HG03135 (cell line): ENCODE measurements around the gene KCNQ1OT1.

Experiments
- ATAC-seq: cut with Tn5 transposase; IDR thresholded peaks from one replicate; pipeline ENCODE4 v1.9.1; 2021; ENCODE audit warnings: mild to moderate bottlenecking, moderate library complexity; ENCODE audit not compliant: unreplicated experiment

The KCNQ1OT1 gene

DNA sequence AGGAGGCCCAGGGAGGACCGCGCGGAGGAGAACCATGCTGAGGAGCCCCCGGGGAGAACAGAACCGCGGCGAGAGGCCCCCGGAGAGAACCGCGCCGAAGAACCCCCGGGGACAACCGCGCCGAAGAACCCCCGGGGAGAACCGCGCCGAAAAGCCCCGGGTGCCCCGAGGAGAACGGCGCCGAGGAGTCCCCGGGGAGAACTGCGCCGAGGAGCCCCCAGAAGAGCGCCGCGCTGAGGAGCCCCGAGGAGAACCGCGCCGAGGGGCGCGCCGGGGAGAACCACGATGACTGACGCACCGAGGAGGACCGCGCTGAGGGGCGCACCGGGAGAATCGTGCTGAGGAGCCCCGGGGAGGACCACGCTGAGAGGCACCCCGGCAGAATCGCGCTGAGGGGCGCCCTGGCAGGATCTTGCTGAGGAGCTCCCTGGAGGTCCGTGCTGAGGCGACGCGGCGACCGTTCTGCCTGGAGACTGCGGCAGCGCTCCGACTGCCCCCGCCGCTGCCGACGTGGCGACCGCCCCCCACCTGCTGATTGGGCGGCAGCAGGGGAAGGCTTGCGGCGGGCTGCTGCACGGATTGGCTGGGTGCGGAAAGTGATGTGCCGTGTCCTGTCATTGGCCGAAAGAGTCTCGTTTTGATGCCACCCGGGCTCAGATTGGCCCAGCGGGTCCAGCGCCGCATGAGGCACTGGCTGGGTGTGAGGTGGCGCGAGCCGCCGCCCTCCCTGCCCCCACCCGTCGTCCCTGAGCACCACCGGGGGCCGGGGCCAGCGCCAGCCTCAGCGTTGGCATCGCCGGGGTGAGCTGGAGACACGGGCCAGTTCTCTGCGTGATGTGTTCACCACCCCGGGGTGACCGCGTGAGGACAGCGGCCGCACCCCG is at the start of gene KCNQ1OT1:
KCNQ1OT1 (minus strand) TSS at position 464 of the 884 bp plus-strand sequence.
- ATAC-seq, result peak; percentile 88

DNA sequence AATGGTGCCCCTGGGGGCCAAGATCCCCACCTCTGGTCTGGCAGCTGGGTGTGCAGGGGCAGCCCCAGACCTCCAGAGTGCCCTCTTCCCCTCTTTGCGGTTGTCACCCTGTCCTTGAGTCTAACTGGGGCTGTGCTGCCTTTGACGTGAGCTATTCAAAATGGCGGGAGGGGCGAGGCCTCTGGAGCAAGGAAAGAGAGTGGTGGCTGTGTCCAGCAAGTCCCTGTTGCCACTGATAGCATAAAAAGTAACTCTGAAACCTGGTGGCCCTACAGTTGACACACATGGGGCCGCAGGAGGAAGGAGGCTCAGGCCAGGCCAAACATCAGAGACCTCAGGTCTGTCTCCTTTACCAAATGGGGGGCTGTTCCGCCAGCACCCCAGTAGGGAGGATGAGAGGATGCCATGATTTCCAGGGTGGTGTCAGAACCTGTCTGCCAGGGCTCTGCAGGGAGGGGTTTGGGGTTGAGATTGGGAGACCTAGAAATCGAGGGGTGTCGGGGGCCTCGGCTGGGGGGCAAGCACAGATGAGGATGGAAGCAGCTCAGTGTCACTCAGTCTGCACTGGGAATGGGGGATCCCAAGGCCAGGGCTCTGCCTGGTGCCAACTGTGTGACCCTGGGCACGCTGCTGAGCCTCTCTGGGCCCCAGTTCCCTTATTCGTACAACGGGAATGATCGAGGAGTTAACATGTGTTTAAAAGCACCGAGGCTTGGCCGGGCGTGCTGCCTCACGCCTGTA is 49.2 kb upstream of the KCNQ1OT1 start:
- ATAC-seq, result no peak

DNA sequence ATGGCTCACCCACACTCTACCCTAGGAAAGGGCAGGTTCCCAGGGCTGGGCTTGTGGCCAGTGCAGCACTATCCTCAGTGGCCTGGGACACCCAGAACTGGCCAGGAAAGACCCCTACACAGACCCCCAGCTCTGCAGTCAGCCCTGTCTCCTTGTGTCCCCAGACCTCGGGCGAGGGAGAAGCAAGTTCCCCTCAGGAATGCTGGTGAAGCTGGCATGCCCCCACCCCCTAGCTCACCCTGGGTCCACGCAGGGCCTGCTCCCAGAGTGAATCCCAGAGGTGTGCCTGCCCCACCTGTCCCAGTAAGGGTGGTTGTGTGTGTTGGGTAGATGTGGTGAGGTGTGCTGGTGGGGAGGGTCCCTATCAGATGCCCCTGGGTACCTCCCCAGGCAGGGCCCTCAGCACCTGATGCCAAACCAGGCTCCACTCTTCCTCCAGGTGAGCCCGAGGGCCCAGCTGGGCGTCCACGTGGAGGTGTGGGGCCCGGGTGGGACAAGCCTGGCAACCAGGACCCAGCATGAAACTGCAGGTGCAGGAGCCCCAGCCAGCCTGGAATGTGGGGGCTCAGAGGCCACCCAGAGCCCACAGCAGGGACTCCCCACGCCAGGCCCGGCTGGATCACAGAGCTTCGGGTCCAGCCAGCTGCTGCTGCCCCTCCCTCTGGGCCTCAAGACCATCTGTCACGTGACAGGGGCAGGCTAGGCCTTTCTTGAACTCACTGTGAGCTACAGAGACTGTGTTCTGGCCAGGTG is 48.4 kb upstream of the KCNQ1OT1 start:
- ATAC-seq, result no peak

DNA sequence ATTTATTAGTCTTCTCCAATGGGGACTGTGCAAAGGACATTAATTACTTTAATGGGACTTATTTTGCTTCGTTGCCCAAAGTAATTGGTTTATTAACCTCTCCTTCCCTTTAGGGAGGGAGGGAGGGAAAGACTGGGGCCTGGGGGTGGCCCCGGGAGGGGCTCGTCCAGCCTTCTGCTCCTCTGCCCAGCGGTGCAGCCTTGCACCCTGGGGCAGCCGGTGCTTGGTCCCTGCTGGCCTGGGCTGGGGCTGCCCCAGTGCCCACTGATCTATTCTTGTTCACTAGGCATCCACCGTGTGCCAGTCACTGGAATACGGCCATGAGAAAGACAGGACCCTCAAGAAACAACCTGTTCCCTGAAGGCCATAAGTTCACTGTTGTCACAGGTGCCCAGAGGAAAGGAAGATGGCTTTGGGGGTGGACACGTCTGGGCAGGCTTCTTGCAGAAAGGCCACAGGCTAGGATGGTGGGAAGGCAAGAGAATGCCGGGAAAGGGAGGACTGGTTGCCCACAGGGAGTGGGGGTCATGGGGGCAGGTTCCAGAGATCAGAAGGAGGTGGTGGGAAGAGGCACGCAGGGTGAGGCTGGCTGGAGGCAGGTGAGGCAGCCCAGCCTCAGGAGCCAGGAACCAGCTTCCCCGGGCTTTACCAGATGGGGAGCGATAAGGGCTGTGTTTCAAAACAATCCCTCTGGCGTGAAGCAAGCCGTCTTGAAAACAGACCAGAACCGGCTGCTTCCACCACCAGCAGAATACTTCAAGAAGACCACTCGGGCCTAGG is 47.6 kb upstream of the KCNQ1OT1 start:
- no peak for ATAC-seq

DNA sequence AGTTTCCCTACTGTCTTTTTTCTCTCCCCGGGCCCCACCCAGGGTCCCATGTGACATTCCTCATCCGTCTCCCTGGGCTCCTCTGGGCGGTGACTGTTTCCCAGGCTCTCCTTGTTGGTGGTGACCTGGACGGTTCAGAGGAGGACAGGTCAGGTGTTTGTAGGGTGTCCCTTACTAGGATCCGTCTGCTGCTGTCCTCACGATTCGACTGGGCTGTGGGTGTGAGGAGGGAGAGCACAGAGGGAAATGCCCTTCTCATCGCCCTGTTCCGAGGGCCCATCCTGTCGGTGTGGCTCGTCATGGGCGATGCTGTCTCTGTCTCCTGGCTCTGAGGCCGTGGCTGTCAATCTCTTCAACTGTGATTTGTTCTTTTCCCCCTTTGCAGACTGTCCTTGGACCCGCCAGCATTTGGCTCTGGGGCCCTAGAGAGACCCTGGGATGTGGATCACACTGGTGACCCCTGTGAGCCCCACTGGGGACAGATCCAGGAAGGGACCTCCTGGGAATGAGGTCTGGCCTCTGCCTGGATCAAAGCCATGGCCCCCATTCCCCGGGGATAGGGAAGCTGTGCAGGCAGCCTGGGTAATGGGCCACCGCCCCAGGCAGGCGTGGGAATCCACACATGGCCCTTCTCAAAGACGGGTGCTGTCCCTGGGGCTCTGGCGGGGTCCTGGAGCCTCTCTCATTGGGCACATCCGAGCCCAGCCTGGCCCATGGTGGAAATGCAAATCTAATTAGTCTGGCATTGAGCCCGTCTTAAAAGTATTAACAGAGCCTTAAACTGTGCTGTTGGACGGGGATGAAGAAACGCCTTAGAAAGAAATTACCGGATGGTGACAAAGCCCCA is 46.8 kb upstream of the KCNQ1OT1 start:
- no peak for ATAC-seq

DNA sequence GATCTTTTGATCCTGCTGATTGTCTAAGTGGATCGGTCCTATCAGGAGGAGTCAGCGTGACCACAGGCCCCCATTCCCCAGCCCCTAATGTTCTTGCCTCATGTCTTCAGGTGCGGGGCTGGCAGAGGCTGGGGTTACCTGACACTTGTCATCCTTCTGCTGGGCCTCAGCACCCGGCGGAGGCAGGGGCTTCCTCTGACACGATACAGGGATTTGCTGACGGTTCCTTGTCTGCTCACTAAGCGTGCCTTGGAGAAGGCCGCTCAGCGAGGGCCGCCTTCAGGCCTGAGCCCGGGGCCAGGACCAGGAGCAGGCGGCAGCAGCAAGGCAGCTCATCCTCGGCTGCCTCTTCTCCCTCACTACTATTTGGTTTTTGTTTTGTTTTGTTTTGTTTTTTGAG is 45.7 kb upstream of the KCNQ1OT1 start:
- ATAC-seq, result no peak

- no peak for ATAC-seq
Measured at GRCh38 chr11:2744166-2744565, 44.4 kb upstream of the KCNQ1OT1 start.

DNA sequence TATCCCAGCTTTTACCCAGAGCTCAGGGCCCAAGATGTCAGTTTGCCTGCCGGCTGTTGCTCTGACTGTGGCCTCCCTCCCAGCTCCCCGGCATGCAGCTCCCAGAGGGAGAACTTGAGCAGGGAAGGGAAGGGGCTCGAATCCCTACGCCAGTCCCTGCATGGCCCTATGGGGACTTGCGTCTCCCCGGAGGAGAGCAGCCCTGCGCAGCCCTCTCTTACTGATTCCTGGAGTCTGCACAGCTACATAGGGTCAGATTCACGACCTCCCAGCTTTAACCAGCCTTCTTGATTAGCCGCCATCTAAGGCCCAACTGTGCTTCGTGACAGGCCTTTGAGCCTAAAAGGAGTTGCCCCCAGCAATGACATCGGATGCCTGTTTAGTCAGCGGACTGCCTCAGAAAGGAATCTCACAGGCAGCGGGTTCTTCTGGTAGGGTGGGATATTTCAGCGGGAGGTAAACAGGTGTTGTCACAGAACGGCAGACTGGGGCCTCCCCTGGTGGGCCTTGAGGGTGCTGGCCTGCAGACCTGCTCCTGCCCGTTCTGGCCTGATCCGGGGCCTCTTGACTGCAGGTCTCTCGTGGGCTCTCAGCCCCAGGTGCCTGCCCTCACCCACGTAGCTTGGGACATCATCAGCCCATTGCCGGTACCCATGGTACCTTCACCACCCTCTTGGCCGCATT is 43.8 kb upstream of the KCNQ1OT1 start:
- ATAC-seq, result no peak

- ATAC-seq, result no peak
Measured at GRCh38 chr11:2742611-2743426, 43.0 kb upstream of the KCNQ1OT1 start.

DNA sequence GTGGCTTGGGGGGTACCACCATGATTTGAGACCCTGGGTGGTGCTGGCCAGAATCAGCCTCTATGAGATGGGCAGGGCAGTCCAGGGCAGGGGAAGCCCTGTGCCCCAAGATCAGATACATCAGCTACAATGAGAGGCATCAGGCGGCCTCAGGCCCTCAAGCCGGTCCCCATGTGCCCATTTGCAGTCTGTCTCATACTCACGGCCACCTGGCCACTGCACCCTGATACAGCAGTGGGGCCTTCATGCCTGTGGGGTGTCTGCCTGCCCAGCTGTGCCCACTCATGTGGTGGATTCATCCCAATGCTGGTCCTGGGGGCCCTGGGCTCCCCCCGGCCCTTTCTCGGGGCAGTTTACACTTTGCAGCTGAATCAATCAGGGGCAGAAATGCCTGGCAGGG is 42.4 kb upstream of the KCNQ1OT1 start:
- ATAC-seq, result no peak

DNA sequence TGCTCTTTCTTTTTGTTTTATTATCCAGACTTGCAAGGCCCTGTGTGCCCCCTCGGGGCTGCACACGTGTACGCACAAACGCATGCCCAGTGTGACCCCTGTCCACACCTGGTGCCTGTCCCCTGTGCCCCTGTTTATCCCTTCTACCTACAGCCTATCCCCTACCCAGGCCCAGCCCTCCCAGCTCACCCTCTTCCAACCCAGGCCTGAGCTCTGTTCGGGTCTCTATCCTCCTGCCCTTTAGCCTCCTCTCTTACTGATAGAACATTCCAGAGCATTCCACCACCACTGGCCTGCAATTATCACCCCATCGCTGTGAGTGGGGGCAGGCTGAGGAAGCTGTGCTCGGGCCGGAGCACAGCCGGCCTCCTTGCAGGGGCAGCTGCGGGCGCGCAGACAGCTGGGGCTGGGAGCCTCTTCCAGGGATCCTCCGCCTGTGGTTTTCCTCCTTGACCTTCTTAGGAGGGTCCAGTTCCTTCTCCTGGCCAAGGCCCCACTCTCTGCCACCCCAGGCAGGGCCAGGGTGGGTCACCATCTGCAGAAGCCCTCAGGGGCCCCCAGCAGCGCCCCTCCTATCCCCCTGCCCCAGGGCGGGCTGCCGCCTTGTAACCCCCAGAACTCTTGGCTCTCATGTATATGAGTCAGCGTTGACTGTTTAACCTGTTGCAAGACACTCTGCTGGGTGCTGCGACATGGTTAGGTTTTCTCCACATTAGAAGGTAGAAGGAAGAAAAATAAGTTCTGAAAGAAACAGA is 41.8 kb upstream of the KCNQ1OT1 start:
- no peak for ATAC-seq

DNA sequence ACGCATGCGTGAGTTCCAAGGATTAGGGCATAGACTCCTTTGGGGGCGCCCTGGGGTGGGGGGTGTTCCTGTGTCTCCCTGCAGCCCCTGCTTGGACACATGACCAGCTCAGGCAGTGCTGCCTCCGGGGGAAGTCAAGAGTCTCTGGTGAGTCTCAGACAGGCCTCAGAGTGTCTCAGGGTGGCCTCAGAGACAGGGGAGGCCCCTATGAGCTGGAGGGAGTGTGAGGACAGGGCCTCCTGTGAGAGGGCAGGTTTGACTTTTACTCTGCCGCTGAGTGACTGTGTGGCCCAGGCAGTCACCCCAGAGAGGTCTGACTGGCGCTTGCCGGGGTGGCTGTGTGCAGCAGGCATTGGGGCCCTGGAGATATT is 41.2 kb upstream of the KCNQ1OT1 start:
- no peak for ATAC-seq

DNA sequence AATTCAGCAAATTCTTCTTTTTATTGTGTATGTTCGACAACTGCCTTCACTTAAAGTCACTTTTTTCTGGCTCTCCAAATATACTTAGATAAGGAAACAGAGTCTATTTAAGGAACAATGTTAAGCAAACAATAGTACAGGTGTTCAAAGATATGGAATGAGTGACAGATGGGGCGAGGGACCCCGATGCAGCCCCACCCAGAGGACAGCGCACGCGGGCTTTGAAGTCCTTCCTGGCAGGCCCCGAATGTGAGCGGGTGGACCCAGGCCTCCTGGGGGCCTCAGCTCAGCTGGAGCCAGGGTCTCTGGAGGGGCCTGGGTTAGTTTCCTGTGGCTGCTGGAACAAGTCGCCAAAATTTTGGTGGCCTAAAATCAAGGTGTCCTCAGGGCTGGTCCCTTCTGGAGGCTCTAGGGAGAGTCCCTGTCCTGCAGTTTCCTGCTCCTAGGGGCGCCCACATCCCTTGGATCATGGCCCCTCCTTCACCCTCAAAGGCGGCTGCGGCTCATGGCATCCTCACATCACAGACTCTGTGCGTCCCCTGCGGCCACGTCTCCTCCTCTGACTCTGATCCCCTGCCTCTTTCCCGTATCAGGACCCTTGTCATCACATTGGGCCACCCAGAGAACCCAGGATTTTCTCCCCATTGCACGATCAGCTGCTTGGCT is 40.6 kb upstream of the KCNQ1OT1 start:
- ATAC-seq, result no peak

DNA sequence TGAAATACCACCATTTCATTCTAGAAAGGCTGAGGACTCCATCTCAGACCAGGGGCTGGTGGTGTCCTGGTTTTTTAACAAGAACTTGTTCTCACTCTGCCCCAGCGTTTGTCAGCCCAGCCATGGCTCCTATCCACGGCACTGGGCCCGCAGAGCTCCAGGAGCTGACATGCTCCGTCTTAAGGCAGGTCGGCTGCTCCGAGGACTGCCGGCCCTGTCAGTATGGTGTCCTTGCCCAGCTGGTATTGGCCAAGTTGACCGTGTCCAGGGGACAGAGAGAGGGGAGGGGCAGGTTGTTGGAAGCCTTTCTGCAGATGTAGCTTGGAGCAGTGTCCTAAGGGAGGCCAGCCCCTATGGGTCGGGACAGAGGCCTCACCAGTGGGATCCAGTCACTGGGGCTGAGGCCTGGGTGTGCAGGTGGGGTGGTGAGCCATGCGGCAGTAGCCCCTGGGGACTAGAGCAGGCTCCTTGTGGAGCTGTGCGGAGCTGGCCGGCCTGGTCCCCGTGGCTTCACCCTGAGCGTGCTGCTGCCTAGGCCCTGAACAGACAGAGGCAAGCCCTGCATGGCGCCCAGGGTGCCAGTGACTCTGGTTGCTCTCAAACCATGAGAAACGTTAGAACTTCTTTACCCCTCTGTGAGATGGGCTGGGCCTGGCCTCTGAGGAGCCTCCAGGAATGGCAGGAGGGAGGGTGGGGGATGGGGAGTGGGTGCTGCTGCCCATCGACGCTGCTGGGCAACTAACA is 39.9 kb upstream of the KCNQ1OT1 start:
- ATAC-seq, result no peak

GRCh38 chr11:2738551-2739431 is 39.0 kb upstream of the KCNQ1OT1 start:
- ATAC-seq, result no peak
